GM04504 (cell line): Measurements from ENCODE around the gene FHL3.
A peak's percentile ranks its signal among the peaks of the same experiment; 100 is the strongest.
"Not testable (repeated sequence)": the region's sequence is repeated elsewhere in the genome, so short reads cannot be mapped to it uniquely, and the experiment has no call there.

Experiments used
- DNase-seq: peaks from one replicate; pipeline ENCODE4 v3.0.0-alpha.2; 2012; ENCODE audit warnings: low read depth

FHL3 gene

GRCh38 chr1:37987679-37988078 is 17.6 kb downstream of the FHL3 start:
- no peak for DNase-seq

GRCh38 chr1:37983546-37983945 is 21.8 kb downstream of the FHL3 start:
- DNase-seq, result no peak

- no peak for DNase-seq
These were observed 26.8 kb downstream of the FHL3 start for GRCh38 chr1:37978541-37978940.

GRCh38 chr1:37975083-37975482 is 30.2 kb downstream of the FHL3 start:
- DNase-seq, result peak; percentile 21

- DNase-seq, result no peak
These were observed 30.7 kb downstream of the FHL3 start for GRCh38 chr1:37974567-37974966.

GRCh38 chr1:37973684-37974083 is 31.6 kb downstream of the FHL3 start:
- not testable (repeated sequence) for DNase-seq

- DNase-seq, result no peak
These were observed 40.0 kb downstream of the FHL3 start for GRCh38 chr1:37965301-37965700.

GRCh38 chr1:37964106-37964505 is 41.2 kb downstream of the FHL3 start:
- not testable (repeated sequence) for DNase-seq

- peak; percentile 81 for DNase-seq
These were observed 46.6 kb downstream of the FHL3 start for GRCh38 chr1:37958690-37959089.

- no peak for DNase-seq
These were observed 49.6 kb downstream of the FHL3 start for GRCh38 chr1:37955685-37956084.

- DNase-seq, result no peak
These were observed 50.9 kb downstream of the FHL3 start for GRCh38 chr1:37954316-37954971.

GRCh38 chr1:37952738-37953137 is 52.6 kb downstream of the FHL3 start:
- no peak for DNase-seq

GRCh38 chr1:37951783-37952624 is 53.3 kb downstream of the FHL3 start:
- no peak for DNase-seq

- DNase-seq, result no peak
These were observed 54.1 kb downstream of the FHL3 start for GRCh38 chr1:37951041-37951782.

- no peak for DNase-seq
These were observed 55.7 kb downstream of the FHL3 start for GRCh38 chr1:37949524-37950152.

- no peak for DNase-seq
These were observed 56.5 kb downstream of the FHL3 start for GRCh38 chr1:37948841-37949240.

GRCh38 chr1:37948166-37948565 is 57.1 kb downstream of the FHL3 start:
- DNase-seq, result no peak

- DNase-seq, result no peak
These were observed 58.0 kb downstream of the FHL3 start for GRCh38 chr1:37947364-37947763.
